ENCODE results near the gene ZNF804B. TPM values are rescaled to one million over a fixed set of nuclear protein-coding genes. Genes with fewer than 3 reads are reported as not detected.

Gene ZNF804B
- polyA plus RNA-seq, 2 donors, result not detected

DNA sequence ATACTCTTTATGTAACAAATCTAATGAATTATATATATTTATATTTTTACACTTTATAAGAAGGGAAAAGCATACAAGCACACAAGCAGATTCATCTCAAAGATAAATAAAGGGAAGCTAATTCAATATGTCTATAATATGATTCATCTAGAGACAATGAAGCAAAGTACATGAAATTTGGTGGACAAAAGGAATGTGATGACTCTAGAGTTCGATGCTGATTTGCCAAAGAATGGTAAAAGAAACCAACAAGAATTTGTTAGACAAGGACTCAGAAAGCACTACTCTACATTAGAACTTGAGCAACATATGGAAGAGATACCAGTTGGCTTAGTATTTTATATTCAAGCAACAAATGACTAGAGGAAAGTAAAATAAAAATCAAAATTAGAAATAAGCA lies 572.5 kb downstream of the ZNF804B start:
- Histone ChIP-seq H3K4me1 (ENCODE audit: control insufficient read depth in 2 of 2, insufficient read depth in 2 of 2, low read length in 1 of 2) (no peaks in the 10 kb centered on the region), H3K36me3 (ENCODE audit: control insufficient read depth in 2 of 2, insufficient read depth in 2 of 2, low read length in 1 of 2) (no peaks in the 10 kb centered on the region), H3K9me3 (ENCODE audit: control insufficient read depth in 2 of 2, insufficient read depth in 1 of 2, low read depth in 1 of 2, low read length in 1 of 2) (no peaks in the 10 kb centered on the region), H3K27me3 (ENCODE audit: control insufficient read depth in 1 of 2, insufficient read depth in 2 of 2, low read length in 2 of 2) (no peaks in the 10 kb centered on the region), H3K4me3 (ENCODE audit: low read depth in 1 of 2, low read length in 2 of 2) (no peak overlapping the region), H3K27ac (ENCODE audit: low read depth in 2 of 2, low read length in 1 of 2) (no peak overlapping the region)
- WGBS, 2 donors, result 50 to 69% methylated on average over 1 of the region's 1 CpG

DNA sequence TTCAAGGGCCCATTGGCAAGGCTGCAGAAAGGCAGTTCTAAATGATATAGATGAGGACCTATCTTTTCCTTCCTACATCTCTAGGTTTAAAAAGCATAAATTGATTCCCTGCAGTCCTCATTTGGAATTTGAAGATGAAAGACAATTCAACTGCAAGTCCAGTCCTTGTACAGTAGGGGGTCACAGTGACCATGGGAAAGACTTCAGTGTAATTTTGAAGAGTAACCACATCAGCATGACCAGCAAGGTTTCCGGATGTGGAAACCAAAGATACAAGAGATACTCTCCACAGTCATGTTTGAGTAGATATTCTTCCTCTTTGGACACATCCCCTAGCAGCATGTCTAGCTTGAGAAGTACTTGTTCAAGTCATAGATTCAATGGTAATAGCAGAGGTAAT lies 575.3 kb downstream of the ZNF804B start:
- Histone ChIP-seq H3K4me3 (ENCODE audit: low read depth in 1 of 2, low read length in 2 of 2) (no peak overlapping the region), H3K4me1 (ENCODE audit: control insufficient read depth in 2 of 2, insufficient read depth in 2 of 2, low read length in 1 of 2) (no peaks in the 10 kb centered on the region), H3K27me3 (ENCODE audit: control insufficient read depth in 1 of 2, insufficient read depth in 2 of 2, low read length in 2 of 2) (no peaks in the 10 kb centered on the region), H3K9me3 (ENCODE audit: control insufficient read depth in 2 of 2, insufficient read depth in 1 of 2, low read depth in 1 of 2, low read length in 1 of 2) (no peaks in the 10 kb centered on the region), H3K36me3 (ENCODE audit: control insufficient read depth in 2 of 2, insufficient read depth in 2 of 2, low read length in 1 of 2) (no peaks in the 10 kb centered on the region), H3K27ac (ENCODE audit: low read depth in 2 of 2, low read length in 1 of 2) (no peak overlapping the region)
- WGBS, 2 donors, result 79 to 81% methylated on average over 1 of the region's 1 CpG

DNA sequence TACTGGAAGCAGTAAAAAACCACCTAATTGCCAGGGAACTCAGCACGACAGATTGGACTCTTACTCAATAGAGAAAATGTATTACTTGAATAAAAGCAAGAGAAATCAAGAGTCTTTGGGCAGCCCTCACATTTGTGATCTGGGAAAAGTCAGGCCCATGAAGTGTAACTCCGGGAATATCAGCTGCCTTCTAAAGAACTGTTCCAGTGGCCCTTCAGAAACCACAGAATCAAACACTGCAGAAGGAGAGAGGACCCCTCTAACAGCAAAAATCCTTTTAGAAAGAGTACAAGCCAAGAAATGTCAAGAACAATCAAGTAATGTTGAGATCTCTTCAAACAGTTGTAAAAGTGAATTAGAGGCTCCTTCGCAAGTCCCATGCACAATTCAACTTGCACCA lies 576.0 kb downstream of the ZNF804B start:
- no peaks in the 10 kb centered on the region for H3K36me3 ChIP-seq (ENCODE audit: control insufficient read depth in 2 of 2, insufficient read depth in 2 of 2, low read length in 1 of 2)
- H3K4me3 ChIP-seq (ENCODE audit: low read depth in 1 of 2, low read length in 2 of 2), result no peak overlapping the region
- H3K27ac ChIP-seq (ENCODE audit: low read depth in 2 of 2, low read length in 1 of 2), result no peak overlapping the region
- WGBS, 2 donors, result 79 to 83% methylated on average over 3 of the region's 3 CpGs
- no peaks in the 10 kb centered on the region for H3K9me3 ChIP-seq (ENCODE audit: control insufficient read depth in 2 of 2, insufficient read depth in 1 of 2, low read depth in 1 of 2, low read length in 1 of 2)
- H3K27me3 ChIP-seq (ENCODE audit: control insufficient read depth in 1 of 2, insufficient read depth in 2 of 2, low read length in 2 of 2), result no peaks in the 10 kb centered on the region
- H3K4me1 ChIP-seq (ENCODE audit: control insufficient read depth in 2 of 2, insufficient read depth in 2 of 2, low read length in 1 of 2), result no peaks in the 10 kb centered on the region

DNA sequence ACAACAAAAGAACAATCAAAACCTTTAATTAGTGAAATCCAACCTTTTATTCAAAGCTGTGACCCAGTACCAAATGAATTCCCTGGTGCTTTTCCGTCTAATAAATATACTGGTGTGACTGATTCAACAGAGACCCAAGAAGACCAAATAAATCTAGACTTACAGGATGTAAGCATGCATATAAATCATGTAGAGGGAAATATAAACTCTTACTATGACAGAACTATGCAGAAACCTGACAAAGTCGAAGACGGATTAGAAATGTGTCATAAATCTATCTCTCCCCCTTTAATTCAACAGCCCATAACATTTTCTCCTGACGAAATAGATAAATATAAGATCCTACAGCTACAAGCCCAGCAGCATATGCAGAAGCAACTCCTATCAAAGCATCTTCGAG lies 576.6 kb downstream of the ZNF804B start:
- Histone ChIP-seq H3K4me3 (ENCODE audit: low read depth in 1 of 2, low read length in 2 of 2) (no peak overlapping the region), H3K9me3 (ENCODE audit: control insufficient read depth in 2 of 2, insufficient read depth in 1 of 2, low read depth in 1 of 2, low read length in 1 of 2) (no peaks in the 10 kb centered on the region), H3K27ac (ENCODE audit: low read depth in 2 of 2, low read length in 1 of 2) (no peak overlapping the region), H3K27me3 (ENCODE audit: control insufficient read depth in 1 of 2, insufficient read depth in 2 of 2, low read length in 2 of 2) (no peaks in the 10 kb centered on the region), H3K4me1 (ENCODE audit: control insufficient read depth in 2 of 2, insufficient read depth in 2 of 2, low read length in 1 of 2) (no peaks in the 10 kb centered on the region), H3K36me3 (ENCODE audit: control insufficient read depth in 2 of 2, insufficient read depth in 2 of 2, low read length in 1 of 2) (no peaks in the 10 kb centered on the region)
- 55 to 60% methylated on average over 5 of the region's 5 CpGs for WGBS, 2 donors

DNA sequence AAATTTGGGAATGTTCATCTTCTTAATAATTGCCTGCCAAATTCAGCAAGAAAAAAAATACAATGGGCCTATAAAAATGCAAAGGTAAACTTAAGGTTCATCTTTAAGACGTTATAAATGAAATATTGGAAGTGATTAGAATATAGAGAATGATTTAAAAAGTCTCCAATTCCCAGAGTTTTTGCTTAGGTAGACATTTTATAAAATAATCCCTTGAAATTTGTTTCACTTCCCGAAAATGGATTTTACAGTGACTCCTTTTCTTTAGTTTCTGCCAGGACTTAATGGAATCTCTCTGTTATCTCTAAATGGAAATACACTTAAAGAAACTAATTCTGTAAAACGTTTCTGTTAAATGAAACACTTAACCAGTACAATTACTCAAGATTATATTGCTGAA lies 580.2 kb downstream of the ZNF804B start:
- no peak overlapping the region for H3K27ac ChIP-seq (ENCODE audit: low read depth in 2 of 2, low read length in 1 of 2)
- H3K4me1 ChIP-seq (ENCODE audit: control insufficient read depth in 2 of 2, insufficient read depth in 2 of 2, low read length in 1 of 2), result no peaks in the 10 kb centered on the region
- no peak overlapping the region for H3K4me3 ChIP-seq (ENCODE audit: low read depth in 1 of 2, low read length in 2 of 2)
- no peaks in the 10 kb centered on the region for H3K27me3 ChIP-seq (ENCODE audit: control insufficient read depth in 1 of 2, insufficient read depth in 2 of 2, low read length in 2 of 2)
- 45 to 53% methylated on average over 3 of the region's 3 CpGs for WGBS, 2 donors
- H3K36me3 ChIP-seq (ENCODE audit: control insufficient read depth in 2 of 2, insufficient read depth in 2 of 2, low read length in 1 of 2), result no peaks in the 10 kb centered on the region
- no peaks in the 10 kb centered on the region for H3K9me3 ChIP-seq (ENCODE audit: control insufficient read depth in 2 of 2, insufficient read depth in 1 of 2, low read depth in 1 of 2, low read length in 1 of 2)

DNA sequence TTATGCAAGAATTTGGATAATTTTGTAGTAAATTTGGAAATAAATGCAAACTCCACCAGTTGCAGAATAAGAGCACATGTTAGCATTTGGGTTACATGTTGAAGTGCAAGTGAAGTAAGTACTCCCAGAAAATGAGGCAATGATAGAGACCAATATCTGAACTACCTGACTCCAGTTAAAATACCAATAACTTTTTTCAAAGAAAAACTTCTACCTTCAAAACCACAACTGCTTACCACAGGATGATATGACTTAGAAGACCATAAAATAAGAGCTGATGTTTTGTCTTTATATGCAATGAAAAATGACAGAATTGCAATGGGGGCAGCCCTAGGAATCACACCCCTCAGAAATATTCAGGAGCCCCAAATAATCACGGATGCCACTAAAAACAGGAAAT lies 597.6 kb downstream of the ZNF804B start:
- H3K4me1 ChIP-seq (ENCODE audit: control insufficient read depth in 2 of 2, insufficient read depth in 2 of 2, low read length in 1 of 2), result no peaks in the 10 kb centered on the region
- peaks cover 0 to 2% of the 10 kb centered on the region in 2 donors for H3K9me3 ChIP-seq (ENCODE audit: control insufficient read depth in 2 of 2, insufficient read depth in 1 of 2, low read depth in 1 of 2, low read length in 1 of 2)
- no peak overlapping the region for H3K4me3 ChIP-seq (ENCODE audit: low read depth in 1 of 2, low read length in 2 of 2)
- 38 to 60% methylated on average over 1 of the region's 1 CpG for WGBS, 2 donors
- no peaks in the 10 kb centered on the region for H3K27me3 ChIP-seq (ENCODE audit: control insufficient read depth in 1 of 2, insufficient read depth in 2 of 2, low read length in 2 of 2)
- H3K27ac ChIP-seq (ENCODE audit: low read depth in 2 of 2, low read length in 1 of 2), result no peak overlapping the region
- H3K36me3 ChIP-seq (ENCODE audit: control insufficient read depth in 2 of 2, insufficient read depth in 2 of 2, low read length in 1 of 2), result no peaks in the 10 kb centered on the region

DNA sequence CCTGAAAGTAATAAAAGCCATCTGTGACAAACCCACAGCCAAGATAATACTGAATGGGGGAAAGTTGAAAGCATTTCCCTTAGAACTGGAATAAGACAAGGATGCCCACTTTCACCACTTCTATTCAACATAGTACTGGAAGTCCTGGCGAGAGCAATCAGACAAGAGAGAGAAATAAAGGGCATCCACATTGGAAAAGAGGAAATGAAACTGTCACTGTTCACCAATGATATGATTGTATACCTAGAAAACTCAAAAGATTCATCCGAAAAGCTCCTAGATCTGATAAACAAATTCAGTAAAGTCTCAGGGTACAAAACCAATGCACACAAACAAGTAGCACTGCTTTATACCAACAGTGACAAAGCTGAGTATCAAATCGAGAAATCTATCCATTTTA lies 617.7 kb downstream of the ZNF804B start:
- Histone ChIP-seq H3K36me3 (ENCODE audit: control insufficient read depth in 2 of 2, insufficient read depth in 2 of 2, low read length in 1 of 2) (no peaks in the 10 kb centered on the region), H3K4me3 (ENCODE audit: low read depth in 1 of 2, low read length in 2 of 2) (no peak overlapping the region), H3K27me3 (ENCODE audit: control insufficient read depth in 1 of 2, insufficient read depth in 2 of 2, low read length in 2 of 2) (no peaks in the 10 kb centered on the region), H3K27ac (ENCODE audit: low read depth in 2 of 2, low read length in 1 of 2) (no peak overlapping the region), H3K9me3 (ENCODE audit: control insufficient read depth in 2 of 2, insufficient read depth in 1 of 2, low read depth in 1 of 2, low read length in 1 of 2) (no peaks in the 10 kb centered on the region), H3K4me1 (ENCODE audit: control insufficient read depth in 2 of 2, insufficient read depth in 2 of 2, low read length in 1 of 2) (no peaks in the 10 kb centered on the region)
- 74 to 76% methylated on average over 3 of the region's 3 CpGs for WGBS, 2 donors

DNA sequence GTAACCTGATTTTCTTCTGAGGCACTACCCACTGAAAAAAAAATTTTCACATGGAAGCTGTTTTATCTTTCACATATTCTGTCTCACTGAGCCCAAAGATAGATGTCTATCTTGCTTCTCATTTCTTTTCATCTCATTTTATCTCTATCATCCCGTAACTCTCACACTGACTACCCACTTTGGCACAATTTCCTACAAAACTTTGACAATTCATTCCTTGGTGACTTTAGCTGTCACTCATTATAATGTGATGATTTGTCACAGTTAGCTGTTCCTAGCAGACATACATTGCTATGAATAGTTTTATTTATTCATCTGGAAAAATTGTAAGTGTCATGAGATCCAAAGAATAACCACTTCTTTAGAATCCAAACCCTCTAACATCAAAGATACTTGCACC lies 625.9 kb downstream of the ZNF804B start:
- H3K27ac ChIP-seq (ENCODE audit: low read depth in 2 of 2, low read length in 1 of 2), result no peak overlapping the region
- no peaks in the 10 kb centered on the region for H3K27me3 ChIP-seq (ENCODE audit: control insufficient read depth in 1 of 2, insufficient read depth in 2 of 2, low read length in 2 of 2)
- no peaks in the 10 kb centered on the region for H3K36me3 ChIP-seq (ENCODE audit: control insufficient read depth in 2 of 2, insufficient read depth in 2 of 2, low read length in 1 of 2)
- H3K9me3 ChIP-seq (ENCODE audit: control insufficient read depth in 2 of 2, insufficient read depth in 1 of 2, low read depth in 1 of 2, low read length in 1 of 2), result no peaks in the 10 kb centered on the region
- H3K4me3 ChIP-seq (ENCODE audit: low read depth in 1 of 2, low read length in 2 of 2), result no peak overlapping the region
- no peaks in the 10 kb centered on the region for H3K4me1 ChIP-seq (ENCODE audit: control insufficient read depth in 2 of 2, insufficient read depth in 2 of 2, low read length in 1 of 2)
- WGBS, 2 donors, result 79 to 87% methylated on average over 1 of the region's 1 CpG

Other genes starting within 250 kb of the ZNF804B start
- gene TEX47, start 36.0 kb downstream of the ZNF804B start, polyA plus RNA-seq, result not detected

Measured in esophagus (tissue), 2 donors.